GM18511 (cell line): Measurements from ENCODE around the gene FGFR4.

Experiments
- ATAC-seq: cut with Tn5 transposase; IDR thresholded peaks from one replicate; pipeline ENCODE4 v1.9.1; 2021; ENCODE audit warnings: mild to moderate bottlenecking, moderate library complexity; ENCODE audit not compliant: unreplicated experiment

Gene FGFR4

GRCh38 chr5:177084175-177084574, 2.5 kb upstream of the FGFR4 start:
- ATAC-seq: no peak

- no peak for ATAC-seq
Observed at GRCh38 chr5:177085985-177086653, 596 bp upstream of the FGFR4 start.

- no peak for ATAC-seq
Observed at GRCh38 chr5:177087398-177088005, 787 bp downstream of the FGFR4 start.

- ATAC-seq: no peak
Observed at GRCh38 chr5:177089127-177089526, 2.4 kb downstream of the FGFR4 start.

GRCh38 chr5:177089825-177090641, 3.3 kb downstream of the FGFR4 start:
- ATAC-seq: no peak

- no peak for ATAC-seq
Observed at GRCh38 chr5:177090813-177091212, 4.1 kb downstream of the FGFR4 start.

- no peak for ATAC-seq
Observed at GRCh38 chr5:177091232-177091631, 4.5 kb downstream of the FGFR4 start.

GRCh38 chr5:177092178-177093081, 5.7 kb downstream of the FGFR4 start:
- no peak for ATAC-seq

- ATAC-seq: no peak
Observed at GRCh38 chr5:177093082-177093712, 6.5 kb downstream of the FGFR4 start.

GRCh38 chr5:177093803-177094202, 7.1 kb downstream of the FGFR4 start:
- ATAC-seq: no peak

- ATAC-seq: no peak
Observed at GRCh38 chr5:177094224-177095087, 7.7 kb downstream of the FGFR4 start.

- ATAC-seq: no peak
Observed at GRCh38 chr5:177095088-177095669, 8.5 kb downstream of the FGFR4 start.

GRCh38 chr5:177096162-177097015, 9.7 kb downstream of the FGFR4 start:
- ATAC-seq: no peak

GRCh38 chr5:177097016-177097985, 10.6 kb downstream of the FGFR4 start:
- ATAC-seq: no peak

- ATAC-seq: no peak
Observed at GRCh38 chr5:177098120-177098469, 11.4 kb downstream of the FGFR4 start.

GRCh38 chr5:177098470-177099141, 11.9 kb downstream of the FGFR4 start:
- no peak for ATAC-seq
